ENCODE results near the gene FBXL2.
"Not testable (repeated sequence)": the region's sequence is repeated elsewhere in the genome, so short reads cannot be mapped to it uniquely, and the experiment has no call there.

FBXL2 gene

DNA sequence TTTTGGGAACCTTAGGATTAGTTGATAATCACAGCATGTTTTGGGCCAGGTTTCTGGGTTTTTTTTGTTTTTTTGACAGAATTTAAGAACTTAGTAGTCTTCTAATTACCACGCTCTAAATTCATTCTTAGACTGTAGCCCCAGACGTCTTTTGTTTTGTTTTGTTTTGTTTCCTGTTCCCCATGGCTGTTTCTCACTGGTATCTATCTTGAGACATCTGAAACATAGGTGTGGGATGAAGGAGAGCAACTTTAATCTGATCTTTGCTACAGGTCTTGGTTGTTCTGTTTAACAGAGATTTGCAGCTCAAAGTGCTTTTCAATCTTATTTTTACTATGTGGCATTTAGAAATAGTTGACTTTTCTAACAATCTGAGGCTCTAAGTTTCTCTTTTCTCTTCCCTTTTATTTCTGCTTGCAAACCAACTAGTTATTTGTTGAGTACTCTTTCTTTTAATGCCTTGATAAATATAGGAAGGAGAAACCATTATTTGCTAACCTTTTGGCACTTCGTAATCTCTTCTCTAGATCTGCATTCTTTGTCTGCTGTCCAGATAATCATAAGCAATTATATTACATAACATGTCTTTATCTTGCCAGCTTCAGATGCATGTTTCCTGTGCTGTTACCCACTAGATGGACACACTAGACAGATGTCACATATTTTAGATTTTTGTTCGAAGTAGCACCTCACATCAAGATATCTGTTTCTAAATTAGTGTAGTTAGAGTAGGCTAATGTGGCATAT is 40.9 kb downstream of the FBXL2 start:
- no peak for DNase-seq (ENCODE audit: low read depth in 2 of 2)

DNA sequence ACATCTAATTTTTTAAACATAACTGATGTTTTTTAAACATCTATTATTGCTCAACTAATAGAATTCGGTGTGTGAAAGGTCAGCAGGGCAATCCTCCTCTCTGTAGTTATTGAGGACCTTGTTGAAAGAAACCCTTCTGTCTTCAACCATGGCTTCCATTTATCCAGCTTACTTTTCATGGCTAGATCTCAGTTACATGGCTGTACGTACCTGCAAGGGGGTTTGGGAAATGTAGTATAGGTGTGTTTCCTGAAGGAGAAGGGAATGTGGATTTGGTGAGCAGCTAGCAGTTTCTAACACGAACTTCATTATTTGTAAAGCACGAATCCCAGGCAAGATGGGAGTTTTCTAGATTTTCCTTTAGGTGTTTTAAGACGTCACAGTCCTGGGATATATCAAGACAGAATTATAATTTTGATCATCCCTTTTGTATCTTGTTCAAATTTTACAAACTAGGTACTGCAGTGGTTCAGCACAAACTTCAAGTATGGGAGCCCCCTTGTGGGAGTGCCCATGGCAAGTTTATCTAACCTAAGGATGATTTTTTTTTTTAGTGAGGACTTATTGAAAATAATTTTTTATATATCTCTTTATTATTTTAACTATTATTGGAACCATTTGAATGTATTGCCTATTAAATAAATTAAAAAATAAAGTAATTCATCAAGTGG is 41.6 kb downstream of the FBXL2 start:
- DNase-seq (ENCODE audit: low read depth in 2 of 2): no peak

DNA sequence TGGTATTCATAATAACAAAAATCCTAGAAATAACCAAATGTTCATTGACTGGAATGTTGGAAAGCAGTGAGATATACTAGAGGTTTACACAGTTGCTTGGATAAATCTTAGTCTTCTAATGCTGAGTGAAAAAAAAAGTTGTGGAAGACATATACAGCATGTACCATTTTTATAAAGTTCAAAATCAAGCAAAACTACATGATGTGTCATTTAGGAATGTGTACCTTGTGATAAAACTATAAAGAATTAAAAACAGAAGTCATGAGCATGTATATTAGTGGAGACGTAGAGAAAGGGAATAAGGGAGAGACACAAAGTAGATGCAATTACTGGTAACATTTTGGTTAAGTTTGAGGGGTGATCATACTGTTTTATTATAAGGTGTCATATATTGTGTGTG is 45.2 kb downstream of the FBXL2 start:
- DNase-seq (ENCODE audit: low read depth in 2 of 2): no peak

DNA sequence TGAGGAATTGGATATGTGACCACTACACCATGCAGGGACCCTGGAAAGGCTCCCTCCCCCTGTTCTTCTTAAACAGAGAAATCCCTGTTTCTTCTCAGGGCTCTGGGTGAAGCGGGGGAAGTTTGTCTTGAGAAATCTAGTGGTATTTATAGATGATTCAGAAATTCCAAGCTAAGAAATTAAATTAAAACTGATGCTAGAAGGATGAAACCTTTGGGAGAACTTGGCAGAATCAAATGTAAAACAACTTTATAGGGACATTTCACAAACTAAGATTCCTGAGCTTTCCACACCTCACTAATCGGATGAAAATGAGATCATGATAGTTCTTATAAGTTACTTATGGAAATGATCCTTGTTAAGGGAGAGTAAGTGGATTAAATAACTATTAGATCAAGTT is 54.2 kb downstream of the FBXL2 start:
- no peak for DNase-seq (ENCODE audit: low read depth in 2 of 2)

DNA sequence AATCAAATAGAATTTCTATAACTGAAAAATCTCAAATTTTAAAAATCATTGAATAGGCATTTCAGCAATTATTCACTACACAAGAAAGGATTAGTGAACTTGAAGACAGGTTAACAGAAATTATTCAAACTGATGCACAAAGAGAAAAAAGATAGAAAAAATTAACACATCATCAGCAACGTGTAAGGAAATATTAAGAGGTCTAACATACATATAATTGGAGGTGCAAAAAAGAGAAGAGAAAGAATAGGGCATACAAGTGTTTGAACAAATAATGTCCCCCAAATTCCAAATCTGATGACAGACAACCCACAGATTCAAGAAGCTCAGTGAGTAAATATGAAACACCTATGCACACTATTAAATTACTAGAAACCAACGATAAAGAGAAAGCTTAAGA is 57.1 kb downstream of the FBXL2 start:
- DNase-seq (ENCODE audit: low read depth in 2 of 2): no peak

DNA sequence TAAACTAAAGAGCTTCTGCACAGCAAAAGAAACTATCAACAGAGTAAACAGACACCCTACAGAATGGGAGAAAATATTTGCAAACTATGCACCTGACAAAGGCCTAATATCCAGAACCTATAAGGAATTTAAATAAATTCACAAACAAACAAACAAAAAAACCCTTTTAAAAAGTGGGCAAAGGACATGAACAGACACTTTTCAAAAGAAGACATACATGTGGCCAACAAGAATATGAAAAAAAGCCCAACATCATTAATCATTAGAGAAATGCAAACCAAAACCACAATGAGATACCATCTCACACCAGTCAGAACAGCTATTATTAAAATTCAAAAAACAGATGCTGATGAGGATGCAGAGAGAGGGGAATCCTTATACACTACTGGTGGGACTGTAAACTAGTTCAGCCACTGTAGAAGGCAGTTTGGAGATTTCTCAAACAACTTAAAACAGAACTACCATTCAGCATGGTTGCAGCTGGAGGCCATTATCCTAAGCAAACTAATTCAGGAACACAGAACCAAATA is 61.8 kb downstream of the FBXL2 start:
- not testable (repeated sequence) for DNase-seq (ENCODE audit: low read depth in 2 of 2)

DNA sequence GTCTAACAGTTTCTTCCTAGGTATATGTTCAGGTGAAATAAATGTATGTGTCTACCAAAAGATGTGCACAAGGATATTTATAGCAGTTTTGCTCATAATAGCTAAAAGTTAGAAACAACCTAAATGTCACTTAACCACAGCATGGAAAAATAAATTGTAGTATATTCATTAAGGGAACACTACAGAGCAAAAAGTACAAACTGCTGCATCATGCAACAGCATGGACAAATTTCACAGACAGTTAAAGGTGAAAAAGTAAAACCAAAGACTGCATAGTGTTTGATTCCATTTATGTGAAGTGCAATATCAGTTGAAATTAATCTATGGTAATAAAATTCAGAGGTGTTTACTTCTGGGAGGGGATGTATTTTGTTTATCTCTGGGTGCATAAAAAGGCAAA is 62.5 kb downstream of the FBXL2 start:
- DNase-seq (ENCODE audit: low read depth in 2 of 2): no peak

DNA sequence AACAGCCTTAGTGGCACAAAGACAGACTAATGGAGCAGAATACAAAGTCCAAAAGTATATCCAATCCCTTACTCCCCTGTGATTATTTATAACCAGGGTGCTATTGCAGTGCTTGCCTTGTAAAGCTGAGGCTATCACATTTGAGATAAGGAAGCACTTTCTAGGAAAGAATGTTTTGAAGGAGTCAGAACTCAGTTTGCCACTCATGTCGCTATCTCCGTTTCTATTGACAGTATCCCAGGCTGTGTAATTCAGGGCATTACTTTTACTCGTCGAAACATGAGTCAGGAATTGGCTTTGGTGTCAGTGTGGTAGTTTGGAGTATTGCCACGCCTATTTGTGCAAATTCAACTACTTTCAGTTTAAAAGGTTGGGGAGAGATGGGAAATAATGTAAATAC is 78.4 kb downstream of the FBXL2 start:
- no peak for DNase-seq (ENCODE audit: low read depth in 2 of 2)

DNA sequence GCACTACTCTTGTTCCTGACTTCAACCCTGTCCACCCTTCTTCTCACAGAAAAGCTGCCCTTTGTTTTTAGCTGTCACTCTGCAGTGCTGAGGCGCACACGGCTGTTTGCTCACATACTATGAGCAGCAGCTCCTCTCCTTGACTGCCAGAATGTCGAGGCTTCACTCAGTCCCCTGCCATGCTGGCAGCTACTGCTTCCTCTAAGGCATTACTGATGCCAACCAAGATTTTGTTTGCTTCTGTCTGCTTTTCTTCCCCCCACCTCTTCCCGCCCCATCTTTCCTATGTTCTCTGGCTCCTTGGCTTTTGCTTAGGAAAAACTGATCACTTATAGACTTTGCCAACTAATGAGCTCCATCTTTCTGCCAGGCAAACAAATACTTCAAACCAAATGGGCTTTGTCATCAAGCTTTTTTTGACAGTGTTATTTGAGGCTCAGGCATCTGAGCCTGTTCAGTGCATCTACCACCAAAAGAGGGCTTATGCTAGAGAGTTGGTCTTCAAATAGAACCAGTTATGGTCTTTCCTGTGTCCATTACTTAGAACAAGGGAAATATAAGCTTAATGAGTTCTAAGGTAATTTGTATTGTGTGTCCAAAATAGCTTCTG is 81.0 kb downstream of the FBXL2 start:
- no peak for DNase-seq (ENCODE audit: low read depth in 2 of 2)

DNA sequence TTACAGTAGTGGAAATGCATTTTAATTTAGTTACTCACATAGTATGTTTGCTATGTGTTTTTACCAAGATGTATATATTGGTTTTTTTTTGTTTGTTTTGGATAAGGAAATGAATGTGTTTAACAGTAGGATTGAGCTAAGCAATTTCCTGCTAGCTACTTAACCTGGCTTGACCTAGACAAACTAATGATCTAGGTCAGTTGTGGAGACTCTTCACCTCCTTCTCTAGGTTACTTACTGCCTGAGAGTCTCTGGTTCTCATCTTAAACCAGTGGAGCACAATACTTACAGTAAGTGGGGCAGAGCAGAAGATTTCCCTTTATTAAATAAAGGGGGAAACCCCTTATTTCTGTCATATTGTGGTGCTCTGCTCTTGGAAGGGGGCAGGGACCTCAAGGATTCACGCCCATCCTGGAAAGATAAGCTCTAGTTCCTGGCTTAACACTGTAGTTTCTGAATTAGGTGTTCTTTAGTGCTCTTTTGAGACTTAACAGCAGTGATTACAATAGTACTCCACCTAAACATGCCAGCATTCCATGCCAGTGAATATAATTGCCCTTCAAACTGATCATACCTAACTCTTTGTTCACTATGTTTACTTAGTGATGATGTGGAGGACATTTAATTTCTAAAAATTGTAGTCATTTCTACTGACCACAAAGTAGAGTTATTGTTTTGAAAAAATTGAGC is 83.0 kb downstream of the FBXL2 start:
- DNase-seq (ENCODE audit: low read depth in 2 of 2): no peak

DNA sequence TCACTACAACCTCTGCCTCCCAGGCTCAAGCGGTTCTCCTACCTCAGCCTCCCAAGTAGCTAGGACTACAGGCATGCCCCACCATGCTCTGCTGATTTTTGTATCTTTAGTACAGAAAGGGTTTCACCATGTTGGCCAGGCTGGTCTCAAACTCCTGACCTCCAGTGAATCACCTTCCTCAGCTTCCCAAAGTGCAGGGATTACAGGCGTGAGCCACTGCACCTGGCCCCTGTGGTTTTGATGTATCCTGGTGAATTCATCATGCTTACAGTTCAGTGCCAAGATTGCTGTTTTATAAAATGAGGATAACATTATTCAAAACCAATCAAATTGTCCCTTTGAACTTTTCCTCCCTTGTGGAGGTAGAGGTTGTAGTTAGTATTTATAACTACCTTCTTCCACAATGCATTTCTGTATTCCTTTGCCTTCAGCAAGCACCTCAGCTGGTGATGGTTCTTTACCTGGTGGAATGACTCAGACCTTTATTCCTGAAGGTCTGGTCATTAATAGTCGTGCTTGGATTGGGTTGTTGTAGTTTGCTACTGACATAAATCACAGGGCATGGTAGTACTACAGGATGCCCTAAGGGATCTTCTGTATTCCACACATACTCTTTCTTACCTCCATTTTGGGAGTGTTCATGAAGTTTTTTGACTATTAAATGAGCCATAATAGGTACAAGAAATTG is 86.0 kb downstream of the FBXL2 start:
- no peak for DNase-seq (ENCODE audit: low read depth in 2 of 2)

DNA sequence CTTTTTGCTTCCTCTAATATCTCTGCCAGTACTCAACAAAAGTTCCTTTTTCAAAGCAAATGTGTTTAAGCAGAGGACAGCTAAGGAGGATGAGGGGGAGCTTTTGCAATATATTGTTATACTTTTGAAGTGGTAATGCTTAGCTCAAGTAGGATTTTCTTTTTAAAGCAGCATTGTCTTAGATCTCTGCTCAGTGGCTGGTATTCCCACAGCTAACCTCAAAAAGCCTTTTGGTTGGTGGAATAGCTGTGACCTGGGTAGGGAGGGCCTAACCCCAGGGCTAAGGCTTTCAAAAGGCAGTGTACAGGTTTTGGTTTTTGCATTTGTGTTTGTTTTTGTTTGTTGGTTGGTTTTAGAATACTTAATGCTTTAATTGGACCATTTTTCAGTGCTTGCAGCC is 86.8 kb downstream of the FBXL2 start:
- DNase-seq (ENCODE audit: low read depth in 2 of 2): no peak

DNA sequence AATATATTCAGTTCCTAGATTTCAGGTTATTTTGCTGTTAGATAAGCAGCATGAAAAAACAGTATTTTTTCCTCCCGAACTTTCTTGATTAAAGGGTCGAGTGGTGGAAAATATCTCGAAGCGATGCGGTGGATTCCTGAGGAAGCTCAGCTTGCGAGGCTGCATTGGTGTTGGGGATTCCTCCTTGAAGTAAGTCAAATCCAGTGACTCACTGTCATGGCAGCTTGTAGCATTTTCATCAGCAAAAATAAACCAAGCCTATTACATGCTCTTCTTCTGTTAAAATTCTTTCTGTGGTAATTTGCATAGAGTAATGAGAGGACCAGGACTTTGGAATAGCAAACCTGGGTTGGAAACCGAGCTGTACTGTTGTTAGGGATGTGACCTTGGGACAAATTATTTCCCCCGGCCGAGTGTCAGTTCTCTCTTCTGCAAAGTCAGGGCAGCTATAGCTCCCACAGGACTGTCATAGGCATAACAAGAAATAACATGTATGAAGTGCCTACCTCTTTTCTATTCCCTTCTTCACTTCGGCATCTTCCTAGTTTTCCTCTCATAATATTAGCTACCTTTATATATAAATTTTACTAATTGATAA is 87.4 kb downstream of the FBXL2 start:
- no peak for DNase-seq (ENCODE audit: low read depth in 2 of 2)

DNA sequence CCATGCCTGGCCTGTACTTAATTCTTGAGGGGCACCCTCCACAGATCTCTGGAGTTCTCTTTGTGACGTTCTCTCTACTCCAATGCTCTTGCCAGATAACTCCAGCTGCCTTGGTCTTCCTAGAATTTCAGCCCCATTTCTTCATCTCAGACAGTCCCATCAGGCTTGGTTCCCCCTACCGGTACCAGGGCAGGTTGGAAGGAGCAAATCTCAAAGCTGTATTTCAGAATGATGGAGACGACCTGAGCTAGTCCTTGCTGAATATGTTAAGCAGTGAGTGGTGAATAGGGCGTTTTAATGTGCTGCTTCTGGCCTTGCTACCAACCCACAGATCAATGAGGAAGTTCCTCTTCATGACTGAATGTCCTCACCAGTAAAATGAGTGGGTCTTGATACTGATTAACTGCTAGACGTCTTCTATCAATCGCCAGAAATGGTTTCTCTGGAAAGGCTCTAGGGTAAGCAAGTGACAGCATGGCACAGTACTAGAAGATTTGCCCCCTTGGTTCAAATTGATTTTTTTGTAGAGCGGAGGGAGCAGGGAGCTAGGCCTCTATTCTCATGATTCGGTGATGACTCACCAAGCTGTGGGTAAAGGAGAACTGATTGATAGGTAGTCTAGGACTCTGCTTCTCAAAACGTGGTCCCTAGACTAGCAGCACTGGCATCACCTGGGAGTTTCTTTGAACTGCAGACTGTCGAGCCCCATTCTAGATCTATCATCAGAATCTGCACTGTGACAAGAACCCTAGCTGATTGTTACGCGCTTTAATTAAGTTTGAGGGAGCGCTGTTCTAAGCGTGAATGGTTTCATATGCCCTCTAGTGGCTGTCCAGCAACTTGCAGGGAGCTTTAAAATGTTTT is 95.2 kb downstream of the FBXL2 start:
- DNase-seq (ENCODE audit: low read depth in 2 of 2): peak; percentile 5 to 21

DNA sequence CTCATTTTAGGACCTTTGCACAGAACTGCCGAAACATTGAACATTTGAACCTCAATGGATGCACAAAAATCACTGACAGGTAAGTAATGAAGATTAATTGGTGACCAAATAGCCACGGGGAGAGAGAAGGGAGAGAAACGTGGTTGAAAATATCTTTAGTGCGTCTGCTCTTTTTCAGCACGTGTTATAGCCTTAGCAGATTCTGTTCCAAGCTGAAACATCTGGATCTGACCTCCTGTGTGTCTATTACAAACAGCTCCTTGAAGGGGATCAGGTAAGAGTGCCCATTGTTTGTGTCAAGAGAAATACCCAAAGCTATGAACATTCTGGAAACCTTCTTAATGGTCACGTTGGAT is 95.8 kb downstream of the FBXL2 start:
- DNase-seq (ENCODE audit: low read depth in 2 of 2): no peak

DNA sequence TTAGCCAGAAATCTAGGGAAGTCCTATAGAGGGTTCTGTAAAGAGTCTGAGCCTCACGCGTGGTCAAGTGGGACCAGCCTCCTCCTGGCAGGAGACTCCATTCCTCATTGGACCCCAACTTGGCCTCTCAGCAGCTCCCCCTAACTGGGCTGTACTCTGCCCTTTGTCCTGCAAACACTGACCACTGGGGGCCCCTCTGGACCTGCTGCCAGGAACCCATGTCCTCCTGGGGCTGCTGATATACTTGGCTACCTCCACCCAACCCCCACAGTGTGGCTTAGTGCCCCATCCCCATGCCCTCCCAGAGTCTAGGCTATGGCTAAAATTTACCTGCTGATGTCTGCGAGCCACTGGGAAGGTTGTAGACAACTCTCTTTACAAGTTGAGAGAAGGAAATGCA is 100.2 kb downstream of the FBXL2 start:
- DNase-seq (ENCODE audit: low read depth in 2 of 2): no peak

DNA sequence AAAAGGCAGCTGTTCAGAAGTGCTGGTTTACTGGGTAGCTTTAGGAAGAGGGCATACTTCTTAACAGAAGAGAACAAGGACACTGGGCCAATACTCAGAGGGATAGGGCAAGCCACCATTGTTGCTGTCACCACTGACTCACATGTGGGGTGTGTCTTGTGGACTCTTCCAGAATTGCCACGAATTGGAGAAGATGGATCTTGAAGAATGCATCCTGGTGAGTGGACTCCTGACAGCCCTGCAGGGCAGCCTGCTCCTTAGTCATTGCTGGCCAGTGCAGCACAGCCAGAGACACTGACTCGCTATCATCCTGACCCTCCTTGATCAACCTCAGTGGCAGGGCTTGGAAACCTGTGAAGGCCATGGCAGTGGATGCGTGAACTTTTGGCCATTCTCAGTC is 100.7 kb downstream of the FBXL2 start:
- no peak for DNase-seq (ENCODE audit: low read depth in 2 of 2)

DNA sequence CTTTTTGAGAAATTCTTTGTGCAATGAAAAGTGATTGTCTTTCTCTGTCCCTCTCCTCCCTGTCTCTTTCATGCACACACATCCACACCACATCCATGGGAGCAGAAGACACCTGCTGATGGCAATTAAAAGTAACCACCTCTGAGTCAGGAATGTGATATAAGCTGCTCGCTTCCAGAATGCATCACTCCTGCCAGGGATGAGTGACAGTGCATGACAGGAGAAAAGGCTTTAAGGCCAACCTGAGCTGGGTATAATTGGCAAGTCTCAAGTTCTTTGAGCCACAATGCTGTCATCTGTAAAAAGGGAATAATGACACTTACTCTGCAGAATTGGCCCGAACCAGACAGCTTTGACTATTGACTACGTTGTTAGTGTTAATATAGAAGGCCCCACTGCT is 103.4 kb downstream of the FBXL2 start:
- no peak for DNase-seq (ENCODE audit: low read depth in 2 of 2)

DNA sequence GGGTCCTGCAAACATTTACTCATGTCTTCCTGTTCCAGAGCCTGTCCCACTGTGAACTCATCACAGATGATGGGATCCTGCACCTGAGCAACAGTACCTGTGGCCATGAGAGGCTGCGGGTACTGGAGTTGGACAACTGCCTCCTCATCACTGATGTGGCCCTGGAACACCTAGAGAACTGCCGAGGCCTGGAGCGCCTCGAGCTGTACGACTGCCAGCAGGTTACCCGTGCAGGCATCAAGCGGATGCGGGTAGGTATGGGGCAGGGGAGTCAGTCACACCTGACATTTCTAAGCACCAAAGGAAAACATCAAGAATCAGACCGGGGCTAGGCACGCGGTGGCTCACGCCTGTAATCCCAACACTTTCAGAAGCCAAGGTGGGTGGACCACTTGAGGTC is 106.7 kb downstream of the FBXL2 start:
- DNase-seq (ENCODE audit: low read depth in 2 of 2): no peak

DNA sequence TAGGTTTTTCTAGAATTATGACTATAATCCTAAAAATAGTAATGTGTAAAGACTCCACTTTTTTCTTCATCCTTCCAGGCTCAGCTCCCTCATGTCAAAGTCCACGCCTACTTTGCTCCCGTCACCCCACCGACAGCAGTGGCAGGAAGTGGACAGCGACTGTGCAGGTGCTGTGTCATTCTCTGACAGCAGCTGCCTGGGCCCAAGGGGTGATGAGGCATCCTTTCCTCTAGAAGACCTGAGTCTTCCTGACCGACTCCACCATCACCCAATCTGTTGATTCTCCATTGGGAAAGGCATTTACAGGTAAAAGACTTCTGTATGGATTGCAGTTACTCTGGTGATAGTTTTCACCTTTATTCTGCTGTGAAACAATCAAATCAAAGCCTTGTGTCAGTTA is 108.2 kb downstream of the FBXL2 start:
- peak in 1 of 2 experiments; percentile 30 for DNase-seq (ENCODE audit: low read depth in 2 of 2)

DNA sequence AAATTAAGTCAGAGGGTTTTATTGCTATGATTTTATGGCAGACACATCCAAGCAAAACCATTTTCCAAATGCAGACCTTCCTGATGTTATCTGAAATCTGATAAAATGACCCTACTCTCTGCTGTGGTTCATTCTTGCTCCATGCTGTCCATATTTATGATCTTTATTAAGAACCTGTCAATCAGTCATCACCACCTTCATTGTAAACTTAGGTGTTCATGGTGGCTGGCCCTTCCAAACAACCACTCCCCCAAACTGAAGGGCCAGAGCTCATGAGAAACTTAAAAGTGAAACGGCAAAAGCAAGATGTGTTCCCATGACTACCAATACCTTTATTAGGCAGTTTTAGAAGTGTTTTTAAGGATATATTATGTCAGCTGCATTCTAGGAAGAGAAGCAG is 109.4 kb downstream of the FBXL2 start:
- DNase-seq (ENCODE audit: low read depth in 2 of 2): no peak

Data from stimulated activated CD4-positive, alpha-beta T cell treated with anti-CD3 and anti-CD28 coated beads, Interleukin-12 subunit alpha, Interleukin-12 subunit beta, amount 100 ng/mL, for 24 hours (primary cell).